Measurements from ENCODE around the gene AK9.
A peak's percentile ranks its signal among the peaks of the same experiment; 100 is the strongest.
"Not testable (repeated sequence)": the region's sequence is repeated elsewhere in the genome, so short reads cannot be mapped to it uniquely, and the experiment has no call there.

The AK9 gene

GRCh38 chr6:109625199-109625598 is 65.8 kb downstream of the AK9 start:
- DNase-seq (ENCODE audit: low read depth), result no peak

- no peak for DNase-seq (ENCODE audit: low read depth)
Measured at GRCh38 chr6:109623288-109623687, 67.7 kb downstream of the AK9 start.

- DNase-seq (ENCODE audit: low read depth), result no peak
Measured at GRCh38 chr6:109612268-109612667, 78.7 kb downstream of the AK9 start.

- no peak for DNase-seq (ENCODE audit: low read depth)
Measured at GRCh38 chr6:109611502-109611901, 79.5 kb downstream of the AK9 start.

GRCh38 chr6:109610590-109610989 is 80.4 kb downstream of the AK9 start:
- DNase-seq (ENCODE audit: low read depth), result no peak

GRCh38 chr6:109609737-109610136 is 81.3 kb downstream of the AK9 start:
- no peak for DNase-seq (ENCODE audit: low read depth)

- no peak for DNase-seq (ENCODE audit: low read depth)
Measured at GRCh38 chr6:109606359-109606758, 84.6 kb downstream of the AK9 start.

GRCh38 chr6:109595998-109596397 is 95.0 kb downstream of the AK9 start:
- peak; percentile 17 for DNase-seq (ENCODE audit: low read depth)

GRCh38 chr6:109580519-109580918 is 110.5 kb downstream of the AK9 start:
- no peak for DNase-seq (ENCODE audit: low read depth)

- DNase-seq (ENCODE audit: low read depth), result no peak
Measured at GRCh38 chr6:109579361-109579760, 111.6 kb downstream of the AK9 start.

GRCh38 chr6:109569901-109570300 is 121.1 kb downstream of the AK9 start:
- not testable (repeated sequence) for DNase-seq (ENCODE audit: low read depth)

- DNase-seq (ENCODE audit: low read depth), result no peak
Measured at GRCh38 chr6:109561844-109562243, 129.2 kb downstream of the AK9 start.

GRCh38 chr6:109531446-109531845 is 159.6 kb downstream of the AK9 start:
- no peak for DNase-seq (ENCODE audit: low read depth)

GRCh38 chr6:109527989-109528388 is 163.0 kb downstream of the AK9 start:
- DNase-seq (ENCODE audit: low read depth), result no peak

- DNase-seq (ENCODE audit: low read depth), result peak; percentile 7
Measured at GRCh38 chr6:109526905-109527628, 163.9 kb downstream of the AK9 start.

GRCh38 chr6:109524129-109524528 is 166.9 kb downstream of the AK9 start:
- no peak for DNase-seq (ENCODE audit: low read depth)

- no peak for DNase-seq (ENCODE audit: low read depth)
Measured at GRCh38 chr6:109523478-109523877, 167.5 kb downstream of the AK9 start.

- no peak for DNase-seq (ENCODE audit: low read depth)
Measured at GRCh38 chr6:109521080-109521479, 169.9 kb downstream of the AK9 start.

- DNase-seq (ENCODE audit: low read depth), result not testable (repeated sequence)
Measured at GRCh38 chr6:109519647-109520046, 171.4 kb downstream of the AK9 start.

GRCh38 chr6:109516929-109517328 is 174.1 kb downstream of the AK9 start:
- no peak for DNase-seq (ENCODE audit: low read depth)

GRCh38 chr6:109515781-109516409 is 175.1 kb downstream of the AK9 start:
- DNase-seq (ENCODE audit: low read depth), result no peak

- DNase-seq (ENCODE audit: low read depth), result no peak
Measured at GRCh38 chr6:109514946-109515345, 176.1 kb downstream of the AK9 start.

GRCh38 chr6:109513571-109514071 is 177.4 kb downstream of the AK9 start:
- no peak for DNase-seq (ENCODE audit: low read depth)

Measured in CMK (cell line).